Measurements from ENCODE around the gene TIE1. TPM values are rescaled to one million over a fixed set of nuclear protein-coding genes. Genes with fewer than 3 reads are reported as not detected.

Gene TIE1
- total RNA-seq = 740 and 1,208 TPM in 2 replicates

GRCh38 chr1:43300378-43301094 is at the start of gene TIE1:
Gene TIE1, plus strand, starts transcription at chr1:43300982. Its CDS starts 90 bp downstream, at chr1:43301072.

GRCh38 chr1:43269627-43270375 is 31.0 kb upstream of the TIE1 start, which contains the start of gene TMEM125:
Gene TMEM125, plus strand, starts transcription at chr1:43269983. Its CDS starts 2,740 bp downstream, at chr1:43272723.

GRCh38 chr1:43285269-43285990 is 15.4 kb upstream of the TIE1 start, which contains the start of gene C1orf210:
Gene C1orf210, minus strand, starts transcription at chr1:43285581. Its CDS starts 2,311 bp downstream, at chr1:43283270.

GRCh38 chr1:43337588-43337987 is 36.8 kb downstream of the TIE1 start, which contains the start of gene MPL:
Gene MPL, plus strand, starts transcription at chr1:43337818. Its CDS starts 31 bp downstream, at chr1:43337849.

GRCh38 chr1:43358746-43359693 is 58.2 kb downstream of the TIE1 start, which contains the start of gene CDC20:
Gene CDC20, plus strand, starts transcription at chr1:43358981. Its CDS starts 235 bp downstream, at chr1:43359216.

GRCh38 chr1:43367904-43368645 is 67.3 kb downstream of the TIE1 start, which contains the start of gene ELOVL1:
Gene ELOVL1, minus strand, starts transcription at chr1:43368011. Its CDS starts 2,402 bp downstream, at chr1:43365609.

Other genes with a start within 250 kb of the TIE1 start
- 66.1 and 81.1 TPM in 2 replicates for gene EBNA1BP2, start 128.7 kb upstream of the TIE1 start, total RNA-seq
- gene CFAP57, start 128.7 kb upstream of the TIE1 start, total RNA-seq = 0.16 and 0.31 TPM in 2 replicates
- 0.06 TPM in 1 of 2 replicates, not detected in the other for gene TMEM125, start 31.0 kb upstream of the TIE1 start, total RNA-seq
- gene C1orf210, start 15.4 kb upstream of the TIE1 start, total RNA-seq = not detected in 2 replicates
- gene MPL, start 36.8 kb downstream of the TIE1 start, total RNA-seq = 0.06 TPM in 1 of 2 replicates, not detected in the other
- 29.1 and 66.4 TPM in 2 replicates for gene CDC20, start 58.0 kb downstream of the TIE1 start, total RNA-seq
- 46.8 and 67.8 TPM in 2 replicates for gene ELOVL1, start 67.0 kb downstream of the TIE1 start, total RNA-seq
- gene MED8, start 88.8 kb downstream of the TIE1 start, total RNA-seq = 37.7 and 42.8 TPM in 2 replicates
- gene SZT2, start 88.9 kb downstream of the TIE1 start, total RNA-seq = 10.5 and 28.6 TPM in 2 replicates
- gene HYI, start 152.9 kb downstream of the TIE1 start, total RNA-seq = 97.0 and 258 TPM in 2 replicates
- gene PTPRF, start 229.9 kb downstream of the TIE1 start, total RNA-seq = 58.9 and 785 TPM in 2 replicates

Measured in bladder microvascular endothelial cell (primary cell).